K562 (cell line): ENCODE measurements around the gene DRC1. TPM values are rescaled to one million over a fixed set of nuclear protein-coding genes. Genes with fewer than 3 reads are reported as not detected.

Experiments
- AFF1 ChIP-seq, 2 experiments: fragments of 450-650 bp; IDR thresholded peaks; 2 replicates each; pipeline ENCODE4 v1.6.1; 2018; ENCODE audit warnings: mild to moderate bottlenecking in 2 of 2, low read depth in 1 of 2; ENCODE audit not compliant: partially characterized antibody in 2 of 2
- ARID2 ChIP-seq: fragments of 450-650 bp; IDR thresholded peaks from 2 replicates; pipeline ENCODE4 v1.6.1; 2017; ENCODE audit warnings: antibody characterized with exemption, mild to moderate bottlenecking
- ATF3 ChIP-seq, 2 experiments: fragments of 450-650 bp in 1 of 2; sonication (generic) in 1 of 2; formaldehyde crosslinking in 1 of 2; IDR thresholded peaks in 1 of 2; conservative IDR thresholded peaks in 1 of 2; 2 replicates each; pipeline versions ENCODE4 v1.6.1 to v1.8.1; 2016 to 2023; ENCODE audit warnings: mild to moderate bottlenecking in 2 of 2, moderate library complexity in 2 of 2, inconsistent platforms in 1 of 2, missing genetic modification reagents in 1 of 2
- CCNT2 ChIP-seq: IDR thresholded peaks from 2 replicates; pipeline ENCODE4 v1.6.1; 2011; ENCODE audit warnings: borderline replicate concordance, low read depth, mild to moderate bottlenecking, moderate library complexity, mixed read lengths, low read length; ENCODE audit not compliant: insufficient read length; ENCODE audit errors: extremely low read depth
- CXXC5 ChIP-seq: fragments of 250-450 bp; sonication (Bioruptor Pico); IDR thresholded peaks from 2 replicates; pipeline ENCODE4 v1.8.0; 2022; ENCODE audit warnings: inconsistent platforms, mild to moderate bottlenecking, moderate library complexity
- FOSL1 ChIP-seq: fragments of 200-800 bp; sonication (Bioruptor generic); conservative IDR thresholded peaks from 2 replicates; pipeline ENCODE4 v1.6.1; 2016; ENCODE audit warnings: missing genetic modification characterization, missing compliant biosample characterization
- FOXA3 ChIP-seq, 2 experiments: fragments of 450-650 bp in 1 of 2; sonication (generic) in 1 of 2; formaldehyde crosslinking; IDR thresholded peaks in 1 of 2; conservative IDR thresholded peaks in 1 of 2; 2 replicates each; pipeline versions ENCODE4 v1.4.0 to v1.8.0; 2020 to 2022; ENCODE audit warnings: mild to moderate bottlenecking in 2 of 2, missing genetic modification reagents in 1 of 2
- FOXK2 ChIP-seq, 2 experiments: fragments of 450-650 bp; IDR thresholded peaks in 1 of 2; conservative IDR thresholded peaks in 1 of 2; 2 replicates each; pipeline ENCODE4 v1.6.1; 2016; ENCODE audit warnings: low read depth in 2 of 2, mild to moderate bottlenecking in 1 of 2
- GTF2E2 ChIP-seq: fragments of 200-800 bp; sonication (Bioruptor generic); IDR thresholded peaks from 2 replicates; pipeline ENCODE4 v1.6.1; 2016; ENCODE audit warnings: missing genetic modification characterization, missing compliant biosample characterization
- HDAC1 ChIP-seq, 2 experiments: fragments of 450-650 bp; IDR thresholded peaks; 2 replicates each; pipeline ENCODE4 v1.6.1; 2016 to 2017; ENCODE audit warnings: inconsistent platforms in 1 of 2, mild to moderate bottlenecking in 1 of 2, moderate library complexity in 1 of 2
- LARP7 ChIP-seq: fragments of 450-650 bp; IDR thresholded peaks from 2 replicates; pipeline ENCODE4 v1.6.1; 2016
- NELFE ChIP-seq: IDR thresholded peaks from 2 replicates; pipeline ENCODE4 v1.6.1; 2011; ENCODE audit warnings: mild to moderate bottlenecking; ENCODE audit not compliant: insufficient read depth, insufficient read length
- NFE2 ChIP-seq: IDR thresholded peaks from 2 replicates; pipeline ENCODE4 v1.6.1; 2014; ENCODE audit warnings: antibody characterized with exemption, low read depth
- POLR2AphosphoS5 ChIP-seq: IDR thresholded peaks from 2 replicates; pipeline ENCODE4 v1.6.1; 2011; ENCODE audit warnings: mild to moderate bottlenecking, low read depth, low read length, moderate library complexity; ENCODE audit not compliant: control insufficient read depth, insufficient read depth
- SMARCB1 ChIP-seq: IDR thresholded peaks from 2 replicates; pipeline ENCODE4 v1.6.1; 2011; ENCODE audit warnings: improper control_type of control experiment, low read depth; ENCODE audit not compliant: insufficient read length
- TBP ChIP-seq: optimal IDR thresholded peaks from 2 replicates; pipeline ENCODE3; 2011; ENCODE audit warnings: low read depth, low read length, improper control_type of control experiment
- TFAP4 ChIP-seq: sonication (generic); formaldehyde crosslinking; IDR thresholded peaks from 2 replicates; pipeline ENCODE4 v1.8.0; 2022; ENCODE audit warnings: missing genetic modification reagents, mild to moderate bottlenecking, moderate library complexity, borderline replicate concordance
- ZNF431 ChIP-seq: sonication (generic); formaldehyde crosslinking; IDR thresholded peaks from 2 replicates; pipeline ENCODE4 v1.8.0; 2022; ENCODE audit warnings: mild to moderate bottlenecking, missing genetic modification reagents
- ZNF436 ChIP-seq: fragments of 250-450, 450-650 bp; sonication (Bioruptor Pico); formaldehyde crosslinking; IDR thresholded peaks from 2 replicates; pipeline ENCODE4 v1.7.0; 2020; ENCODE audit warnings: mild to moderate bottlenecking
- polyA plus RNA-seq, 8 experiments: library from polyadenylated mRNA; depleted of rRNA in 4 of 8; stranded (reverse) in 5 of 8; unstranded in 3 of 8; fragments of >200 nt; fragmentation: Nextera tagmentation in 2 of 8; fragmentation: Illumina TruSeq in 1 of 8; extraction: Ambion mirVana in 2 of 8; extraction: Trizol in 1 of 8; gene quantifications; 2 replicates each; pipeline versions ENCODE4 v1.2.1 to v1.2.3, GENCODE V29; 2011 to 2014; ENCODE audit warnings: inconsistent platforms in 1 of 8, missing spikeins in 1 of 8
- total RNA-seq, 7 experiments: library from RNA; depleted of rRNA in 6 of 7; stranded (reverse); fragments of >200 nt in 6 of 7; fragmentation: Illumina TruSeq in 2 of 7; extraction: Trizol in 2 of 7; gene quantifications; 2 replicates each; pipeline versions ENCODE4 v1.2.1 to v1.2.3, GENCODE V29; 2011 to 2021; ENCODE audit warnings: low replicate concordance in 1 of 7
- TF ChIP-seq, protein P1 (sequence below): fragments of 200-800 bp; sonication (Bioruptor generic); IDR thresholded peaks from 2 replicates; pipeline ENCODE4 v1.6.1; 2017; ENCODE audit warnings: missing genetic modification characterization, missing compliant biosample characterization

Gene DRC1
- total and polyA plus RNA-seq, 9 of the 15 experiments (the other 6 are each of a cell fraction or from before 2014, with no cell fraction given): 0.07 to 0.10 TPM; not detected in 7

- TF ChIP-seq AFF1 (IDR thresholded peaks at IDR 0.05; ENCODE audit: low read depth in 1 of 2, partially characterized antibody in 2 of 2) (peak; percentile 19 to 47), TBP (no peak), ATF3 (IDR thresholded peaks at IDR 0.05) (peak; percentile 76), ATF3 (CRISPR knock-in tag; conservative IDR thresholded peaks at IDR 0.05) (no peak), NFE2 (0 out of 2 replicates have a peak, but pooled peaks have one; percentile 31), CCNT2 (peak; percentile 37), ZNF431 (CRISPR knock-in tag) (no peak), CXXC5 (peak; percentile 53; the same call in 1 of the 2 replicates), GTF2E2 (peak; percentile 75), HDAC1 (IDR thresholded peaks at IDR 0.05) (peak in 1 of 2 experiments; percentile 68; a peak in 2 of 4 replicates), NELFE (no peak), FOXK2 (conservative IDR thresholded peaks at IDR 0.05 in 1 of 2, IDR thresholded peaks at IDR 0.05 in 1 of 2; ENCODE audit: low read depth in 2 of 2) (peak in 1 of 2 experiments; percentile 35; a peak in 1 of 4 replicates), ZNF436 (CRISPR knock-in tag) (no peak), ARID2 (no peak), LARP7 (0 out of 2 replicates have a peak, but pooled peaks have one; percentile 73), TFAP4 (CRISPR knock-in tag) (peak; percentile 90), SMARCB1 (no peak), POLR2AphosphoS5 (peak; percentile 65; the same call in 1 of the 2 replicates), FOSL1 (tag) (peak; percentile 82), FOXA3 (CRISPR knock-in tag; conservative IDR thresholded peaks at IDR 0.05 in 1 of 2, IDR thresholded peaks at IDR 0.05 in 1 of 2) (no peak)
- TF ChIP-seq, protein P1, sequence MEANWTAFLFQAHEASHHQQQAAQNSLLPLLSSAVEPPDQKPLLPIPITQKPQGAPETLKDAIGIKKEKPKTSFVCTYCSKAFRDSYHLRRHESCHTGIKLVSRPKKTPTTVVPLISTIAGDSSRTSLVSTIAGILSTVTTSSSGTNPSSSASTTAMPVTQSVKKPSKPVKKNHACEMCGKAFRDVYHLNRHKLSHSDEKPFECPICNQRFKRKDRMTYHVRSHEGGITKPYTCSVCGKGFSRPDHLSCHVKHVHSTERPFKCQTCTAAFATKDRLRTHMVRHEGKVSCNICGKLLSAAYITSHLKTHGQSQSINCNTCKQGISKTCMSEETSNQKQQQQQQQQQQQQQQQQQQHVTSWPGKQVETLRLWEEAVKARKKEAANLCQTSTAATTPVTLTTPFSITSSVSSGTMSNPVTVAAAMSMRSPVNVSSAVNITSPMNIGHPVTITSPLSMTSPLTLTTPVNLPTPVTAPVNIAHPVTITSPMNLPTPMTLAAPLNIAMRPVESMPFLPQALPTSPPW (CRISPR knock-in tag): peak; percentile 49
Observed at GRCh38 chr2:26396734-26397298, 4.9 kb upstream of the DRC1 start (continued).
